ENCODE results near the gene CDH4.

- TF ChIP-seq CTCF (optimal IDR thresholded peaks at IDR 0.05 in 1 of 3, IDR thresholded peaks at IDR 0.05 in 1 of 3, conservative IDR thresholded peaks at IDR 0.05 in 1 of 3; ENCODE audit: extremely low read depth in 1 of 3, insufficient read depth in 2 of 3, low read length in 3 of 3) (no peak), EZH2 (IDR thresholded peaks at IDR 0.05; ENCODE audit: low read length) (no peak)
Measured at GRCh38 chr20:61524951-61525666, 273.0 kb downstream of the CDH4 start.

Data from keratinocyte (primary cell).